Esophagus muscularis mucosa (tissue), 4 donors: ENCODE measurements around the gene DMGDH. TPM values are rescaled to one million over a fixed set of nuclear protein-coding genes. Genes with fewer than 3 reads are reported as not detected.

Source experiments
- DNase-seq: peaks from one replicate; pipeline ENCODE4 v3.0.0-alpha.2; 2017; ENCODE audit errors: extremely low spot score
- H3K27ac ChIP-seq, 4 donors: fragments of 200-600 bp; sonication (generic); replicated peaks in 1 of 4; 1 replicate in 3 of 4; 2 replicates in 1 of 4; pipeline ENCODE4 v1.5.1; 2016 to 2019; ENCODE audit warnings: mild to moderate bottlenecking in 1 of 4
- H3K27me3 ChIP-seq, 4 donors: fragments of 200-600 bp; sonication (generic); one replicate each; pipeline versions ENCODE4 v1.5.1 to v1.6.0; 2016 to 2019
- H3K36me3 ChIP-seq, 4 donors: fragments of 200-600 bp; sonication (generic); one replicate each; pipeline ENCODE4 v1.5.1; 2016 to 2019
- H3K4me1 ChIP-seq, 4 donors: fragments of 200-600 bp; sonication (generic); one replicate each; pipeline ENCODE4 v1.5.1; 2016 to 2019
- H3K4me3 ChIP-seq, 4 donors: fragments of 200-600 bp; sonication (generic); 1 replicate in 2 of 4; 2 replicates in 2 of 4; pipeline ENCODE4 v1.5.1; 2016 to 2019; ENCODE audit warnings: mild to moderate bottlenecking in 4 of 4, moderate library complexity in 1 of 4
- H3K9me3 ChIP-seq, 4 donors: fragments of 200-600 bp; sonication (generic); 1 replicate in 3 of 4; 2 replicates in 1 of 4; pipeline ENCODE4 v1.5.1; 2016 to 2019
- CTCF ChIP-seq, 3 experiments: fragments of 200-600 bp in 2 of 3; fragments of 450-650 bp in 1 of 3; sonication (generic) in 2 of 3; IDR thresholded peaks; one replicate each; pipeline ENCODE4 v1.5.1; 2017 to 2019; ENCODE audit warnings: antibody characterized with exemption in 3 of 3, mild to moderate bottlenecking in 2 of 3, moderate library complexity in 1 of 3
- EP300 ChIP-seq: sonication (generic); formaldehyde crosslinking; IDR thresholded peaks from one replicate; pipeline ENCODE4 v1.6.1; 2017; ENCODE audit warnings: antibody characterized with exemption
- POLR2A ChIP-seq: fragments of 450-650 bp; IDR thresholded peaks from one replicate; pipeline ENCODE4 v1.6.1; 2017; ENCODE audit warnings: antibody characterized with exemption, moderate library complexity, mild to moderate bottlenecking, low read depth
- POLR2AphosphoS5 ChIP-seq, 2 donors: sonication (generic); formaldehyde crosslinking; IDR thresholded peaks; one replicate each; pipeline ENCODE4 v1.6.1; 2017; ENCODE audit warnings: antibody characterized with exemption in 2 of 2
- WGBS: methylation state at CpG from one replicate; pipeline ENCODE4 v1.1.5; 2018; 5-methylcytosine and 5-hydroxymethylcytosine counted together
- intact Hi-C: fragments of 100-400 bp; cut with DNase I; formaldehyde crosslinking; loops from one replicate; pipeline ENCODE4 v1.15.1; 2023
- total RNA-seq, 4 donors: library from RNA; depleted of rRNA; stranded (reverse); fragments of >200 nt; gene quantifications; one replicate each; pipeline versions ENCODE4 v1.1.0 to v1.2.1, GENCODE V29; 2016

Gene DMGDH
- total RNA-seq, 4 donors from 2014 or later = 3.3 to 7.4 (median 4.6) TPM

- H3K27me3 ChIP-seq = no peaks in the 10 kb centered on the region
- 54% methylated on average over 1 of the region's 1 CpG for WGBS
- no peak for TF ChIP-seq EP300
- H3K9me3 ChIP-seq = no peaks in the 10 kb centered on the region
- DNase-seq = no peak
- no peak overlapping the region for H3K4me3 ChIP-seq
- H3K27ac ChIP-seq = peak overlapping the region; percentile 73 to 83 (median 76)
- intact Hi-C loops = no loop called here
- H3K4me1 ChIP-seq = peaks cover 0 to 54% (median 46%) of the 10 kb centered on the region in 4 donors
- no peaks in the 10 kb centered on the region for H3K36me3 ChIP-seq
Observed at GRCh38 chr5:79002374-79002773, 67.1 kb downstream of the DMGDH start.

- Histone ChIP-seq H3K4me3 (no peak overlapping the region), H3K27ac (peak overlapping the region; percentile 73 to 83 (median 76)), H3K36me3 (no peaks in the 10 kb centered on the region), H3K27me3 (no peaks in the 10 kb centered on the region), H3K9me3 (no peaks in the 10 kb centered on the region), H3K4me1 (peaks cover 0 to 61% (median 52%) of the 10 kb centered on the region in 4 donors)
- TF ChIP-seq POLR2A (no peak), POLR2AphosphoS5 (IDR thresholded peaks at IDR 0.05) (no peak), EP300 (no peak), CTCF (IDR thresholded peaks at IDR 0.05) (no peak)
- intact Hi-C loops = no loop called here
- no peak for DNase-seq
Observed at GRCh38 chr5:79001471-79001870, 68.0 kb downstream of the DMGDH start.

GRCh38 chr5:78997090-78997489 lies 72.4 kb downstream of the DMGDH start:
- intact Hi-C loops = no loop called here
- TF ChIP-seq CTCF (IDR thresholded peaks at IDR 0.05) = no peak
- TF ChIP-seq POLR2A = no peak
- TF ChIP-seq POLR2AphosphoS5 (IDR thresholded peaks at IDR 0.05) = no peak
- TF ChIP-seq EP300 = no peak
- Histone ChIP-seq H3K27ac (peak overlapping the region; percentile 22 to 50 (median 35)), H3K4me1 (peaks cover 0 to 67% (median 52%) of the 10 kb centered on the region in 4 donors), H3K9me3 (no peaks in the 10 kb centered on the region), H3K36me3 (no peaks in the 10 kb centered on the region), H3K4me3 (no peak overlapping the region), H3K27me3 (no peaks in the 10 kb centered on the region)
- DNase-seq = no peak
- WGBS = 44% methylated on average over 2 of the region's 2 CpGs

- H3K36me3 ChIP-seq = no peaks in the 10 kb centered on the region
- WGBS = 74% methylated on average over 2 of the region's 2 CpGs
- no peak overlapping the region for H3K4me3 ChIP-seq
- intact Hi-C loops = no loop called here
- no peaks in the 10 kb centered on the region for H3K9me3 ChIP-seq
- H3K27ac ChIP-seq = peak overlapping the region in 3 of 4 donors; percentile 16 to 50 (median 35)
- H3K27me3 ChIP-seq = no peaks in the 10 kb centered on the region
- DNase-seq = no peak
- no peak for TF ChIP-seq POLR2A
- no peak for TF ChIP-seq POLR2AphosphoS5 (IDR thresholded peaks at IDR 0.05)
- peaks cover 0 to 51% (median 39%) of the 10 kb centered on the region in 4 donors for H3K4me1 ChIP-seq
Observed at GRCh38 chr5:78995521-78996007, 73.9 kb downstream of the DMGDH start.

GRCh38 chr5:78993165-78993564 lies 76.3 kb downstream of the DMGDH start:
- TF ChIP-seq EP300 (no peak), POLR2A (no peak), CTCF (IDR thresholded peaks at IDR 0.05) (no peak), POLR2AphosphoS5 (IDR thresholded peaks at IDR 0.05) (no peak)
- no peak for DNase-seq
- H3K4me3 ChIP-seq = no peak overlapping the region
- H3K27ac ChIP-seq = no peak overlapping the region
- H3K4me1 ChIP-seq = peaks cover 0 to 27% (median 20%) of the 10 kb centered on the region in 4 donors
- intact Hi-C loops = no loop called here
- no peaks in the 10 kb centered on the region for H3K27me3 ChIP-seq
- H3K9me3 ChIP-seq = no peaks in the 10 kb centered on the region
- H3K36me3 ChIP-seq = no peaks in the 10 kb centered on the region

GRCh38 chr5:78992146-78992545 lies 77.3 kb downstream of the DMGDH start:
- DNase-seq = no peak
- no peak overlapping the region for H3K27ac ChIP-seq
- WGBS = 82% methylated on average over 2 of the region's 2 CpGs
- TF ChIP-seq POLR2AphosphoS5 (IDR thresholded peaks at IDR 0.05) = no peak
- no peak for TF ChIP-seq POLR2A
- TF ChIP-seq EP300 = no peak
- TF ChIP-seq CTCF (IDR thresholded peaks at IDR 0.05) = no peak
- H3K9me3 ChIP-seq = no peaks in the 10 kb centered on the region
- no peaks in the 10 kb centered on the region for H3K36me3 ChIP-seq
- H3K27me3 ChIP-seq = no peaks in the 10 kb centered on the region
- H3K4me1 ChIP-seq = peaks cover 0 to 20% (median 13%) of the 10 kb centered on the region in 4 donors
- intact Hi-C loops = no loop called here
- H3K4me3 ChIP-seq = no peak overlapping the region
